ENCODE results near the gene ABCA7. TPM values are rescaled to one million over a fixed set of nuclear protein-coding genes. Genes with fewer than 3 reads are reported as not detected.

ABCA7 gene
- total RNA-seq, 3 donors from 2014 or later, result 23.5 to 25.6 (median 25.6) TPM

DNA sequence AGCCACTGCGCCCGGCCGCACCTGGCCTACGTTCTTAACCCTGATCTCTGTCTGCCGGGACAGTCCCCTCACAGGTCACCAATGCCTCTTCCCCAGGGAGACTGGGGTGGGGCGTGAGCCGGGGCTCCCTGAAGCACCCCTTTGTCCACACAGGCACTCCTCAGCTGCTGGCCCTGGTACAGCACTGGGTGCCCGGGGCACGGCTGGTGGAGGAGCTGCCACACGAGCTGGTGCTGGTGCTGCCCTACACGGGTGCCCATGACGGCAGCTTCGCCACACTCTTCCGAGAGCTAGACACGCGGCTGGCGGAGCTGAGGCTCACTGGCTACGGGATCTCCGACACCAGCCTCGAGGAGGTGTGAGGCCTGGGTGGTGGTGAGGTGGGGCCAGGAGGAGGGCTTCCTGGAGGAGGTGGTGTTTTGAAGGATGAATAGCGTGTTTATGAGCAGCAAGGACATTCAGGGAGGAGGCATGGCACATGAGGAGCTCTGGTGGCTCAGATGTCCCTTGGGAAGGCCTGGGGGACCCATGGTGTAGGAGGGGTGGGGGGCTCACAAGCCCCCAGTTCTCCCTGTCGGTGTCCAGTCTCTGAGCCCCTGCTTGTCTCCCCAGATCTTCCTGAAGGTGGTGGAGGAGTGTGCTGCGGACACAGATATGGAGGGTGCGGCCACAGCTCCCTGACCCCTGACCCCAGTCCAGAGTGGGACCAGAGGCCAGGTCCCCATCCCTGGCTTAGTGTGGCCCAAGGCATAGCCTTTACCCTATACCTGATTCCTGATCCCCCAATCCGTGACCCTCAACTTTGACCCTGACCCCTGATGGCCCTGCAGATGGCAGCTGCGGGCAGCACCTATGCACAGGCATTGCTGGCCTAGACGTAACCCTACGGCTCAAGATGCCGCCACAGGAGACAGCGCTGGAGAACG is 13.5 kb downstream of the ABCA7 start:
- Histone ChIP-seq H3K9me3 (peaks cover 20% of the 10 kb centered on the region), H3K36me3 (ENCODE audit: low read depth) (no peaks in the 10 kb centered on the region), H3K4me3 (no peak overlapping the region), H3K4me1 (ENCODE audit: low read depth) (no peaks in the 10 kb centered on the region)
- ATAC-seq, result no peak
- DNase-seq, result no peak
- intact Hi-C loops (cut with DNase I, micrococcal nuclease), result no loop called here
- no peak for TF ChIP-seq CTCF (IDR thresholded peaks at IDR 0.05)

- Histone ChIP-seq H3K36me3 (ENCODE audit: low read depth) (no peaks in the 10 kb centered on the region), H3K4me3 (no peak overlapping the region), H3K9me3 (peaks cover 23% of the 10 kb centered on the region), H3K4me1 (ENCODE audit: low read depth) (no peaks in the 10 kb centered on the region)
- no peak for TF ChIP-seq CTCF (IDR thresholded peaks at IDR 0.05)
- no peak for DNase-seq
- ATAC-seq, result no peak
- intact Hi-C loops (cut with DNase I, micrococcal nuclease), result no loop called here
Observed at GRCh38 chr19:1054102-1055027, 14.5 kb downstream of the ABCA7 start.

DNA sequence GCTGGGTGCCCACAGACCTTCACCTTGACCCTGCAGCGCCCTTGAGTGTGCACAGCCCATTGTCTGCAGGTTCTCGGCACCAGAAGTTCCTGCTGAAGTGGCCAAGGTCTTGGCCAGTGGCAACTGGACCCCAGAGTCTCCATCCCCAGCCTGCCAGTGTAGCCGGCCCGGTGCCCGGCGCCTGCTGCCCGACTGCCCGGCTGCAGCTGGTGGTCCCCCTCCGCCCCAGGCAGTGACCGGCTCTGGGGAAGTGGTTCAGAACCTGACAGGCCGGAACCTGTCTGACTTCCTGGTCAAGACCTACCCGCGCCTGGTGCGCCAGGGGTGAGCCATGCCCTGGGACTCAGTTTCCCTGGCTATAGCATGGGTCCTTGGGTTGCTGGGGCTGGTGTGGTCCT is 15.1 kb downstream of the ABCA7 start:
- Histone ChIP-seq H3K4me1 (ENCODE audit: low read depth) (no peaks in the 10 kb centered on the region), H3K4me3 (no peak overlapping the region), H3K36me3 (ENCODE audit: low read depth) (no peaks in the 10 kb centered on the region), H3K9me3 (peaks cover 23% of the 10 kb centered on the region)
- intact Hi-C loops (cut with DNase I, micrococcal nuclease), result no loop called here
- no peak for ATAC-seq
- no peak for DNase-seq
- no peak for TF ChIP-seq CTCF (IDR thresholded peaks at IDR 0.05)

- TF ChIP-seq CTCF (IDR thresholded peaks at IDR 0.05), result no peak
- Histone ChIP-seq H3K4me1 (ENCODE audit: low read depth) (no peaks in the 10 kb centered on the region), H3K36me3 (ENCODE audit: low read depth) (no peaks in the 10 kb centered on the region), H3K9me3 (peaks cover 23% of the 10 kb centered on the region), H3K4me3 (no peak overlapping the region)
- DNase-seq, result no peak
- intact Hi-C loops (cut with DNase I, micrococcal nuclease), result no loop called here
- no peak for ATAC-seq
Observed at GRCh38 chr19:1055886-1056620, 16.1 kb downstream of the ABCA7 start.

DNA sequence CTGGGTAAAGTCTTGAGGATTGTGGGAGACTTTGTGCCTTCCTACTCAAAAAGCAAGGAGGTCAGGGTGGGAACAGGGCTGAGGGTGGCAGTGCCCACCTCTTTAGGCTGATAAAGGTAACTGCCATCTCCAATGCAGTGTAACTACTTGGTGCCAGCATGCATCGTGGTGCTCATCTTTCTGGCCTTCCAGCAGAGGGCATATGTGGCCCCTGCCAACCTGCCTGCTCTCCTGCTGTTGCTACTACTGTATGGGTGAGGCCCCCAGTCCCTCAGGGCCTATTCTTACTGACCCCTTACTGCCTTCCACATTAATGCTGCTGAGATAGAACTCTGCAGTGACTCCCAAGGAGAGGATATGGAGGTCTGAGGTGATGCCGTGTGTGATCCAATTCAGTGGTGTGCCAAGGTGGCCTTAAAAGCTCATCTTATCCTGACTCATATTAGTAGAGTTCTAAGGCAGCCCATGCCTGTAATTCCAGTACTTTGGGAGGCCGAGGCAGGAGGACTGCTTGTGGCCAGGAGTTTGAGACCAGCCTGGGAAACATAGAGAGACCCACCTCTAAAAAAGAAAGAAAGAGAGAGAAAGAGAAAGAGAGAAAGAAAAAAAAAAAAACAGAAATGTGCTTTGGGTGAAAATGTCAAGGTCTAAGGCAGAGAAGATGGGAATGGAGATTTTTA is 17.4 kb downstream of the ABCA7 start:
- H3K36me3 ChIP-seq (ENCODE audit: low read depth), result no peaks in the 10 kb centered on the region
- peak; percentile 80 for ATAC-seq
- peaks cover 23% of the 10 kb centered on the region for H3K9me3 ChIP-seq
- no peak overlapping the region for H3K4me3 ChIP-seq
- TF ChIP-seq CTCF (IDR thresholded peaks at IDR 0.05), result no peak
- intact Hi-C loops (cut with DNase I, micrococcal nuclease), result no loop called here
- H3K4me1 ChIP-seq (ENCODE audit: low read depth), result no peaks in the 10 kb centered on the region
- DNase-seq, result peak in 1 of 3 donors; percentile 34

Data from mucosa of descending colon (tissue), 3 donors.